HCT116 (cell line): Measurements from ENCODE around the gene SEMA4D. TPM values are rescaled to one million over a fixed set of nuclear protein-coding genes. Genes with fewer than 3 reads are reported as not detected.

ENCODE experiments used
- ATAC-seq: fragments of 200-7000 bp; cut with Tn5 transposase; 2 replicates; pipeline ENCODE4 v1.9.1; 2020; ENCODE audit warnings: mild to moderate bottlenecking, moderate library complexity
- BruUV-seq: library from RNA; stranded (reverse); fragments of 400-500 nt; replicated peaks from 2 replicates; lab custom pipeline; 2021; lab: Mats Ljungman, UMichigan
- CTCF ChIA-PET: fragments of 300-600 bp; sonication (Branson Sonifier 250); formaldehyde crosslinking; loops from one replicate; lab custom pipeline; 2021; ENCODE audit warnings: antibody characterized with exemption; lab: Charles Lee
- POLR2A ChIA-PET: fragments of 300-600, 350-600 bp; sonication (Branson Sonifier 250); formaldehyde crosslinking; loops from one replicate; lab custom pipeline; 2021; ENCODE audit warnings: antibody characterized with exemption; lab: Charles Lee
- RAD21 ChIA-PET, 2 experiments: fragments of 300-600 bp; sonication (Branson Sonifier 250); formaldehyde crosslinking; loops; one replicate each; lab custom pipeline; 2023; ENCODE audit warnings: low total read pairs in 2 of 2; ENCODE audit not compliant: uncharacterized antibody in 2 of 2, unreplicated experiment in 2 of 2, low non-redundant PET in 1 of 2; lab: Charles Lee
- DNase-seq: peaks from one replicate; pipeline ENCODE4 v3.0.0-alpha.2; 2010; ENCODE audit warnings: low read depth, low spot score
- H2AFZ ChIP-seq: fragments of 200-600 bp; shearing (Covaris generic), sonication (generic); 2 replicates; pipeline ENCODE4 v1.6.1; 2017; ENCODE audit warnings: low read depth, mixed run types, mixed read lengths, antibody characterized with exemption, low read length; ENCODE audit not compliant: poor library complexity, severe bottlenecking
- H3K27ac ChIP-seq: 2 replicates; pipeline ENCODE4 v1.5.1; 2012; ENCODE audit warnings: low read depth, low read length
- H3K27me3 ChIP-seq: fragments of 200-600 bp; sonication (generic); 2 replicates; pipeline ENCODE4 v1.6.1; 2016; ENCODE audit warnings: mixed run types, low read length, mixed read lengths; ENCODE audit not compliant: insufficient read depth
- H3K36me3 ChIP-seq, 2 experiments: fragments of 200-500 bp in 1 of 2; fragments of 200-600 bp in 1 of 2; sonication (Bioruptor generic) in 1 of 2; sonication (generic) in 1 of 2; 2 replicates each; pipeline versions ENCODE4 v1.5.1 to v1.6.1; 2014 to 2016; ENCODE audit warnings: low read length in 2 of 2, inconsistent platforms in 1 of 2, mixed read lengths in 1 of 2, mixed run types in 1 of 2; ENCODE audit not compliant: insufficient read depth in 2 of 2, control insufficient read depth in 1 of 2
- H3K4me1 ChIP-seq, 2 experiments: fragments of 200-600 bp in 1 of 2; sonication (generic) in 1 of 2; 2 replicates each; pipeline versions ENCODE4 v1.5.1 to v1.6.1; 2012 to 2017; ENCODE audit warnings: low read length in 2 of 2, inconsistent platforms in 1 of 2, mild to moderate bottlenecking in 1 of 2, mixed read lengths in 1 of 2, mixed run types in 1 of 2, moderate library complexity in 1 of 2; ENCODE audit not compliant: insufficient read depth in 2 of 2, control insufficient read depth in 1 of 2
- H3K4me2 ChIP-seq: fragments of 200-600 bp; sonication (generic); 2 replicates; pipeline ENCODE4 v1.6.1; 2017; ENCODE audit warnings: mixed run types, low read length, mixed read lengths
- H3K4me3 ChIP-seq, 2 experiments: fragments of 200-600 bp in 1 of 2; sonication (generic) in 1 of 2; replicated peaks in 1 of 2; 2 replicates each; pipeline ENCODE4 v1.5.1; 2011 to 2016; ENCODE audit warnings: low read length in 2 of 2, control low read depth in 1 of 2, low read depth in 1 of 2, mild to moderate bottlenecking in 1 of 2, mixed read lengths in 1 of 2, mixed run types in 1 of 2
- H3K79me2 ChIP-seq: fragments of 200-600 bp; sonication (generic); 2 replicates; pipeline ENCODE4 v1.6.1; 2017; ENCODE audit warnings: mild to moderate bottlenecking, mixed run types, low read length, moderate library complexity, mixed read lengths; ENCODE audit not compliant: insufficient read depth
- H3K9ac ChIP-seq: fragments of 200-600 bp; sonication (generic); 2 replicates; pipeline ENCODE4 v1.6.1; 2016; ENCODE audit warnings: low read length, mixed read lengths
- H3K9me2 ChIP-seq: fragments of 200-600 bp; sonication (generic), shearing (Covaris generic); 2 replicates; pipeline ENCODE4 v1.6.1; 2017; ENCODE audit warnings: mixed run types, mild to moderate bottlenecking, moderate library complexity; ENCODE audit not compliant: insufficient read depth
- H3K9me3 ChIP-seq, 2 experiments: fragments of 200-500 bp in 1 of 2; fragments of 200-600 bp in 1 of 2; sonication (Bioruptor generic) in 1 of 2; sonication (generic) in 1 of 2; 2 replicates each; pipeline ENCODE4 v1.6.1; 2014 to 2017; ENCODE audit warnings: low read length in 2 of 2, mixed read lengths in 2 of 2, inconsistent platforms in 1 of 2, low read depth in 1 of 2, mild to moderate bottlenecking in 1 of 2, mixed run types in 1 of 2, moderate library complexity in 1 of 2; ENCODE audit not compliant: control insufficient read depth in 1 of 2, insufficient read depth in 1 of 2
- H4K20me1 ChIP-seq: fragments of 200-600 bp; sonication (generic), shearing (Covaris generic); 2 replicates; pipeline ENCODE4 v1.6.1; 2017; ENCODE audit warnings: mixed run types, mild to moderate bottlenecking, moderate library complexity; ENCODE audit not compliant: insufficient read depth
- CBX3 ChIP-seq: IDR thresholded peaks from 2 replicates; pipeline ENCODE4 v1.6.1; 2012; ENCODE audit warnings: low read depth
- CEBPB ChIP-seq: IDR thresholded peaks from 2 replicates; pipeline ENCODE4 v1.6.1; 2012; ENCODE audit warnings: low read depth
- EZH2phosphoT487 ChIP-seq: fragments of 200-600 bp; IDR thresholded peaks from 2 replicates; pipeline ENCODE4 v1.6.1; 2018; ENCODE audit warnings: antibody characterized with exemption, borderline replicate concordance
- FOSL1 ChIP-seq: IDR thresholded peaks from 2 replicates; pipeline ENCODE4 v1.6.1; 2012; ENCODE audit warnings: low read depth
- POLR2A ChIP-seq: IDR thresholded peaks from 2 replicates; pipeline ENCODE4 v1.7.0; 2011; ENCODE audit warnings: borderline replicate concordance; ENCODE audit not compliant: insufficient read depth, insufficient read length; ENCODE audit errors: extremely low read depth
- POLR2AphosphoS5 ChIP-seq: IDR thresholded peaks from 2 replicates; pipeline ENCODE4 v1.6.1; 2011; ENCODE audit warnings: mild to moderate bottlenecking, low read depth, low read length, moderate library complexity
- SIN3A ChIP-seq: IDR thresholded peaks from 2 replicates; pipeline ENCODE4 v1.6.1; 2012; ENCODE audit warnings: low read depth
- SRF ChIP-seq: IDR thresholded peaks from 2 replicates; pipeline ENCODE4 v1.6.1; 2012; ENCODE audit warnings: low read depth
- ZFX ChIP-seq: fragments of 450-650 bp; IDR thresholded peaks from 2 replicates; pipeline ENCODE4 v1.6.1; 2017
- intact Hi-C: fragments of 100-400 bp; cut with micrococcal nuclease; formaldehyde crosslinking; loops from 2 replicates; pipeline ENCODE4 v1.10.0; 2022
- total RNA-seq: library from RNA; stranded (reverse); gene quantifications from one replicate; pipeline ENCODE4 v1.2.1, GENCODE V29; 2021; ENCODE audit not compliant: unreplicated experiment
- TF ChIP-seq, protein P1 (sequence below): IDR thresholded peaks from 2 replicates; pipeline ENCODE4 v1.6.1; 2012; ENCODE audit warnings: low read depth
- TF ChIP-seq, protein P2 (sequence below): IDR thresholded peaks from 2 replicates; pipeline ENCODE4 v1.6.1; 2012
- TF ChIP-seq, protein P3 (sequence below), 3 experiments: fragments of 200-600 bp in 1 of 3; sonication (generic) in 1 of 3; IDR thresholded peaks in 2 of 3; conservative IDR thresholded peaks in 1 of 3; 2 replicates each; pipeline ENCODE4 v1.5.1; 2012 to 2017; ENCODE audit warnings: low read depth in 2 of 3, low read length in 2 of 3, antibody characterized with exemption in 1 of 3, borderline replicate concordance in 1 of 3, control low read depth in 1 of 3, mild to moderate bottlenecking in 1 of 3, mixed read lengths in 1 of 3, mixed run types in 1 of 3, moderate library complexity in 1 of 3; ENCODE audit not compliant: insufficient read depth in 1 of 3
- TF ChIP-seq, protein P4 (sequence below): IDR thresholded peaks from 2 replicates; pipeline ENCODE4 v1.6.1; 2012

Gene SEMA4D
- total RNA-seq, 1 experiment from 2014 or later, result 32.0 TPM

DNA sequence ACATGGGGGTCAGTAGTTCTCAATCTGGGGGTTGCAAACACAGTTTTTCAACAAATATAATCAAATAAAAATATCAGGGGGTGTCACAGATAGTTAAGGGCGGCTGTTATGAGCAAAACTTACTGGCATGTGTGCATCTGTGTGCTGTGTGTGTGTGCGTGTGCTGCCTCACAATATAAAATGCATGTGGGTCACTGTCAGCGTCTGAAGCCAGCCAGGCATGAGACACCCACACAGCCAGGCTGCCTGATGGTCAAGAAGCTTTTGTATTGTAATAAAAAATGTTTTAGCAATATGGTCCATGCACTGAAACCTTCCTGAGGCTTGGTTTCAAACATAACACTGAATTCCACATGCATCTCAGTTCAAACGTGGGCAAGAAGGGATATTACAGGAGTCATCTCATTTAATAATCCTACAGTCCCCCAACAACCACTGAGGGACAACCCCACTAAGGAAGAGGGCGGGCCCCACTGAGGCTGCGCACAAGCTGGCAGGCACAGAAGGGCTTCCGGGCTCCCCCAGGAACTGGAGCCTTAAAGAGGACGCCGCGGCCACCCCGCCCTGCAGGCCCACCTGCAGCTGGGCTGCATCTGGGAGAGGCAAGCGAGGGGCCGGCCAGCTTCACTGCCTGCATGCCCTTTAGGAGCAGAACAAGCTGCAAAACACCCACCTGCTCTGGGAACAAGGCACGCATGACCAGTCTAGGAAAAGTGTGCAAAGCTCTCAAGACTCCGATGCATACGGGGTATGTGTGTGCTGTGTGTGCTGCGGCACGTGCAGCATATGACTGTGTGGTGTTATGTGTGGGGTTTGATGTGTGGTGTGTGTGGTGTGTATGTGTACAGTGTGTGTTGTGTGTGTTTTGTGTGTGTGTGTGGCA, 14.1 kb downstream of the SEMA4D start:
- no peaks in the 10 kb centered on the region for H3K36me3 ChIP-seq
- H3K27ac ChIP-seq, result no peak overlapping the region
- H3K27me3 ChIP-seq, result no peaks in the 10 kb centered on the region
- CTCF ChIA-PET, result no interaction called here
- no peak for ATAC-seq
- H3K4me3 ChIP-seq, result no peak overlapping the region
- no peaks in the 10 kb centered on the region for H3K9me3 ChIP-seq
- no peak overlapping the region for H2AFZ ChIP-seq
- no peak for DNase-seq
- RAD21 ChIA-PET, result no interaction called here
- H3K4me1 ChIP-seq, result no peaks in the 10 kb centered on the region
- TF ChIP-seq CEBPB, result no peak
- TF ChIP-seq, protein P1, sequence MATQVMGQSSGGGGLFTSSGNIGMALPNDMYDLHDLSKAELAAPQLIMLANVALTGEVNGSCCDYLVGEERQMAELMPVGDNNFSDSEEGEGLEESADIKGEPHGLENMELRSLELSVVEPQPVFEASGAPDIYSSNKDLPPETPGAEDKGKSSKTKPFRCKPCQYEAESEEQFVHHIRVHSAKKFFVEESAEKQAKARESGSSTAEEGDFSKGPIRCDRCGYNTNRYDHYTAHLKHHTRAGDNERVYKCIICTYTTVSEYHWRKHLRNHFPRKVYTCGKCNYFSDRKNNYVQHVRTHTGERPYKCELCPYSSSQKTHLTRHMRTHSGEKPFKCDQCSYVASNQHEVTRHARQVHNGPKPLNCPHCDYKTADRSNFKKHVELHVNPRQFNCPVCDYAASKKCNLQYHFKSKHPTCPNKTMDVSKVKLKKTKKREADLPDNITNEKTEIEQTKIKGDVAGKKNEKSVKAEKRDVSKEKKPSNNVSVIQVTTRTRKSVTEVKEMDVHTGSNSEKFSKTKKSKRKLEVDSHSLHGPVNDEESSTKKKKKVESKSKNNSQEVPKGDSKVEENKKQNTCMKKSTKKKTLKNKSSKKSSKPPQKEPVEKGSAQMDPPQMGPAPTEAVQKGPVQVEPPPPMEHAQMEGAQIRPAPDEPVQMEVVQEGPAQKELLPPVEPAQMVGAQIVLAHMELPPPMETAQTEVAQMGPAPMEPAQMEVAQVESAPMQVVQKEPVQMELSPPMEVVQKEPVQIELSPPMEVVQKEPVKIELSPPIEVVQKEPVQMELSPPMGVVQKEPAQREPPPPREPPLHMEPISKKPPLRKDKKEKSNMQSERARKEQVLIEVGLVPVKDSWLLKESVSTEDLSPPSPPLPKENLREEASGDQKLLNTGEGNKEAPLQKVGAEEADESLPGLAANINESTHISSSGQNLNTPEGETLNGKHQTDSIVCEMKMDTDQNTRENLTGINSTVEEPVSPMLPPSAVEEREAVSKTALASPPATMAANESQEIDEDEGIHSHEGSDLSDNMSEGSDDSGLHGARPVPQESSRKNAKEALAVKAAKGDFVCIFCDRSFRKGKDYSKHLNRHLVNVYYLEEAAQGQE, result no peak
- TF ChIP-seq, protein P2, sequence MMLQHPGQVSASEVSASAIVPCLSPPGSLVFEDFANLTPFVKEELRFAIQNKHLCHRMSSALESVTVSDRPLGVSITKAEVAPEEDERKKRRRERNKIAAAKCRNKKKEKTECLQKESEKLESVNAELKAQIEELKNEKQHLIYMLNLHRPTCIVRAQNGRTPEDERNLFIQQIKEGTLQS, result no peak
- peaks cover 30% of the 10 kb centered on the region for H3K79me2 ChIP-seq
- H3K9me2 ChIP-seq, result no peaks in the 10 kb centered on the region
- H3K4me2 ChIP-seq, result no peak overlapping the region
- H4K20me1 ChIP-seq, result no peaks in the 10 kb centered on the region
- intact Hi-C loops, result no loop called here
- H3K9ac ChIP-seq, result no peak overlapping the region
- BruUV-seq, result no TSS peak
- POLR2A ChIA-PET, result no interaction called here

DNA sequence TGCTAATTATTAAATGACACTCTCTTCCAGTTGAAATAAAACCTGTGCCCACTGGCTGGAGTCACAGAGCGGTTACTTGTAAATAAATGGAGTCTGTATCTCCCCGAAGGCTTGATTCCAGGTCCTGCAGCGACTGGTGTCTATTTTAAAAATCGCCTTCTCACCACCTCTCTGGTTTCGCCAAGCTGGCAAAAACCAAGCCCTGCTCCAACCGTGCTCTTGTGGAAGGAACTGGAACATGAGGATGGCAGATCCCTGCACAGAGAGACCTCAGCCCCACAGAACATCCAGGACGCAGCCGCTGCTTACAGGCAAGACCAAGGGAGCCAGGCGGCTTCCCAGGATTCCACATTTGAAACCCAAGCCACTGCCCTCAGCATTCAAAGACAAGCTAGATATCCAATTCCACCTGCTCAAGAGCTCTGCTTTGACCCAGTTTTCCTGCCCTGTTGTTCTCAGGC, 15.0 kb downstream of the SEMA4D start:
- Histone ChIP-seq H3K9me3 (no peaks in the 10 kb centered on the region), H3K27me3 (no peaks in the 10 kb centered on the region), H3K9me2 (no peaks in the 10 kb centered on the region), H2AFZ (no peak overlapping the region), H4K20me1 (no peaks in the 10 kb centered on the region), H3K27ac (no peak overlapping the region), H3K4me3 (no peak overlapping the region), H3K9ac (no peak overlapping the region), H3K4me2 (no peak overlapping the region), H3K79me2 (peaks cover 27% of the 10 kb centered on the region), H3K36me3 (no peaks in the 10 kb centered on the region), H3K4me1 (no peaks in the 10 kb centered on the region)
- no peak for ATAC-seq
- CTCF ChIA-PET, result no interaction called here
- BruUV-seq, result no TSS peak
- RAD21 ChIA-PET, result no interaction called here
- intact Hi-C loops, result no loop called here
- DNase-seq, result no peak
- POLR2A ChIA-PET, result no interaction called here
- TF ChIP-seq ZFX, result no peak
- TF ChIP-seq SIN3A, result no peak
- TF ChIP-seq, protein P3, sequence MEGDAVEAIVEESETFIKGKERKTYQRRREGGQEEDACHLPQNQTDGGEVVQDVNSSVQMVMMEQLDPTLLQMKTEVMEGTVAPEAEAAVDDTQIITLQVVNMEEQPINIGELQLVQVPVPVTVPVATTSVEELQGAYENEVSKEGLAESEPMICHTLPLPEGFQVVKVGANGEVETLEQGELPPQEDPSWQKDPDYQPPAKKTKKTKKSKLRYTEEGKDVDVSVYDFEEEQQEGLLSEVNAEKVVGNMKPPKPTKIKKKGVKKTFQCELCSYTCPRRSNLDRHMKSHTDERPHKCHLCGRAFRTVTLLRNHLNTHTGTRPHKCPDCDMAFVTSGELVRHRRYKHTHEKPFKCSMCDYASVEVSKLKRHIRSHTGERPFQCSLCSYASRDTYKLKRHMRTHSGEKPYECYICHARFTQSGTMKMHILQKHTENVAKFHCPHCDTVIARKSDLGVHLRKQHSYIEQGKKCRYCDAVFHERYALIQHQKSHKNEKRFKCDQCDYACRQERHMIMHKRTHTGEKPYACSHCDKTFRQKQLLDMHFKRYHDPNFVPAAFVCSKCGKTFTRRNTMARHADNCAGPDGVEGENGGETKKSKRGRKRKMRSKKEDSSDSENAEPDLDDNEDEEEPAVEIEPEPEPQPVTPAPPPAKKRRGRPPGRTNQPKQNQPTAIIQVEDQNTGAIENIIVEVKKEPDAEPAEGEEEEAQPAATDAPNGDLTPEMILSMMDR (IDR thresholded peaks at IDR 0.05 in 2 of 3, conservative IDR thresholded peaks at IDR 0.05 in 1 of 3; ENCODE audit: borderline replicate concordance in 1 of 3, insufficient read depth in 1 of 3, low read depth in 2 of 3, low read length in 2 of 3), result no peak
- TF ChIP-seq EZH2phosphoT487, result no peak
- no peak for TF ChIP-seq POLR2A
- TF ChIP-seq, protein P4, sequence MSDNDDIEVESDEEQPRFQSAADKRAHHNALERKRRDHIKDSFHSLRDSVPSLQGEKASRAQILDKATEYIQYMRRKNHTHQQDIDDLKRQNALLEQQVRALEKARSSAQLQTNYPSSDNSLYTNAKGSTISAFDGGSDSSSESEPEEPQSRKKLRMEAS, result no peak
- TF ChIP-seq CBX3, result no peak
- TF ChIP-seq POLR2AphosphoS5, result no peak
- no peak for TF ChIP-seq FOSL1
- TF ChIP-seq, protein P2, result no peak
- TF ChIP-seq SRF, result no peak
